GM21381 (cell line): Measurements from ENCODE around the gene CFAP45.
A peak's percentile ranks its signal among the peaks of the same experiment; 100 is the strongest.

Experiments
- ATAC-seq: cut with Tn5 transposase; IDR thresholded peaks from one replicate; pipeline ENCODE4 v1.9.1; 2021; ENCODE audit warnings: mild to moderate bottlenecking, moderate library complexity; ENCODE audit not compliant: unreplicated experiment

The CFAP45 gene

DNA sequence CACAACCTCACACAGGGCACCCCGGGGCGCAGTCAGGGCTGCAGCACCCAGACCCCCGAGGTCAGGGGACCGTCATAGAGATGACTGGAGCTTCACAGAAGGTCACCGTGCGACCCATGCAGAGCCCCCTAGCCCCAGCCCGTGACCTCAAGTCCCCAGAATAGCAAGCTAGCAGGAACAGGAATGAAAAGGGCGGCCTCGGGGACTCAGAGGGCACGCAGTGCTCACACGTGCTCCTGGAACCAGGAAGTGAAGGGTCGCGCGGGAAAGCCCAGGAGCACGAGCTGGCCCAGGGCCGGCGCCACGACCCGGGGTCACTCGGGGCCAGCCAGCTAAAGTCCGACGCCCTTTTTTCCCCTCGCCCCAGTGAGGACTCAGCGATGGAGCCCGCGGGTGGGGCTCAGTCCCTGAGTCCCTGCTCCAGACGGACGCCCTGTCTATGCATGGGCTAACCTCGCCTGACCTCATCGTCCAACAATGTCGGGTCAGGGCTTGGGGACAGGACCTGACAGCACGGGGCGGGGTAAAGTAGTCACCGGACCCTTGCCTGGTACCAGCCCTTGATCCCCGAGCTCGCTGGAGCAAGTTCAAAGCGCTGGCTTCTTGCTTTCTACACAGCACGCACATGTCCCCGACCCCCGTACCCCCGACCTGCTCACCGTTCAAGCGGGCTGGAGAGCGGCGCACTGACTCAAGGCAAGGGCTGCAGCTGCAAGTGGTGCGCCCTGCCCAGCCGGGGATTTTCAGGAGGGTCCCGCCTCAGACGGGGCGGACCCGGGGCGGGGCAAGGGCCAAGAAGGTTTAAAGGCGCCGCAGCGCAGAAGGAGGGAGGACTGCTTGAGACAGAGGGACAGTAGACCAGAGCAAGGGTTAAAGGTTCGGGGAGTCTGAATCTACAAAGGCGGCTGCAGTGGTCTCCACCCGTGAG is 25.1 kb upstream of the CFAP45 start, which contains the start of gene TAGLN2:
TSS of gene TAGLN2 (minus strand) at position 717 of the 928 bp plus-strand sequence. CDS start 4,998 bp downstream, outside the sequence.
- ATAC-seq = peak; percentile 56

- peak; percentile 15 for ATAC-seq
Measured at GRCh38 chr1:159924025-159924790, 24.2 kb upstream of the CFAP45 start.

GRCh38 chr1:159923203-159924024 is 23.4 kb upstream of the CFAP45 start:
- ATAC-seq = peak; percentile 29

DNA sequence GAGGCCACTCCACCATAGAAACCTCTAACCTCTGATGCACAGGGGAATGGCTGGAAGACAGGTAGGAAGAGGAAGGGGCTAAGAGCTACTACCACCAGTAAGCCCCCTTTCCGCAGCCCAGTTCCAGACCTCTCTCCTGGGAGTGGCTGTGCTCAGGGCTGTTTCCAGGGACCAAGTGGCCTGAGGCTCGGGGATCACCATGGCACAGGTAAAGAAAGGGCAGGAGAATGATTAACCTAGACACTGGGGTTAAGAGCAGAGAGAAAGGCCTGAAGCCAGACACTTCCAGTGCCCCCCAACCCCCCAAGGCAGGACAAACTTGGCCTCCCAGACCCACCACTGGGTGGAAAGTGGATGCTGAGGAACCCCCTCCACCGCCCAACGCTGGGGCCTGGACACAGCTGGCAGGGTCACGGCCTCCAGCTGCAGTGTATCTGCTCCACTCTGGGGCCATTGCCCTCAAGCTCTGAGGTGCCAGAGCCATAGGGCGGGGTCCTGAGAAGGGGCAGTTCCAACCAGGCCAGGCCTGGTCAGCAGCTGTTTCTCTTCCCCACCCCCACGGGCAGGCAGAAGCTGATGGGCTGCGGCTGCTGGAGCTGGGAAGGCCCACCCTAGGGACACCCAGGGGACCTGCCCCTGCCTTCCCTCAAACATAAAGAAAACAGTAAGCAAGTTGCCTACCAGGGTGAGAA is 22.7 kb upstream of the CFAP45 start:
- no peak for ATAC-seq

DNA sequence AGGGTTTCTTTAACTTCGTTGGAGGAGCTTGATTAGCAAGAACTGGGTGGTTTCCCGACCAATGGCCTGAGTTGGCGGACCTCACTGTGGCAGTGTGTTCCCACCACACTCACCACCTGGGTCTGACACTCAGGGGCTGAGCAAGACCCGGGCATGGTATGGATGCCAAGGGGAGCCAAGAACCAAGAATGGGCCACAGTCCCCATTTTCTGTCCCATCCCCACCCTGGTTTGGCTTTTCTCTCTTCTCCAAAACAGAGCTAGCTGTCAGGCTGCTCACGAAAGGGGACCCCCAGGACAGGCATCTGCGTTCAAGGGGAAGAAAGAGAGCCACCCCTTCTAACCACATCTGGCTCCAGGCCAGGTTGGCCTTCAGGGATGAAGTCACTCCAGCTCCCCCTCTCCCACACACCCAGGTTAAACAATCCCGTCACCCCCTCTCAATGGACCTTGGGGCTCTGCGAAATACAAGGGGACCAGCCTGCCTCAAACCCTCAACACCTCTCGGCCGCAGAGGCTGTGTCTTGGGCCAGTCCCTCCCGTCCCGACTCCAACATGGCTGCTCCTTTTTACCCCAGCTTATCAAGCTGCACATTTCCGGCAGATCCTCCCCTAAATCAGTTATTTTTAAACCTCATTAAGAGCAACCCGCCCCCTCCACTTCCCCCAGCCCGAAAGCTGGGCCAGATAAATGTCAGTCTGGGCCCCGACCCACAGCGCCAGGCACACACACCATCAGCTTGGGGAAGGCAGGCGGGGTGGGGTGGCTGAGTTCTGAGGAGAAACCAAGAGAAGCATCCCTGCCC is 21.9 kb upstream of the CFAP45 start:
- ATAC-seq = no peak

DNA sequence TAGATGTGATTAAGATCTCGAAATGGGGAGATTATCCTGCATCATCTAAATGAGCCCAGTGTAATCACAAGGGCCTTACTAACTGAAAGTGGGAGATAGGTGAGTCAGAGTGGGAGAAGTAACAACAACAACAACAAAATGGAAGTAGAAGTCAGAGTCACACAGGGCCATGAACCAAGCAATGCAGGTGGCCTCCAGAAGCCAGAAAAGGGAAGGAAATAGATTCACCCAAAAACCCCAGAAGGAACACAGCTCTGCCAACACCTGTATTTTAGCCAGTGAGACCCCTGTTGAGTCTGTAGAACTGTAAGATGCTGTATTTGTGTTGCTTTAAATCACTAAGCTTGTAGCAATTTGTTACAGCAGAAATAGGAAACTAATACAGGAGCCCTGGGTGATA is 21.3 kb upstream of the CFAP45 start:
- ATAC-seq = peak; percentile 18

DNA sequence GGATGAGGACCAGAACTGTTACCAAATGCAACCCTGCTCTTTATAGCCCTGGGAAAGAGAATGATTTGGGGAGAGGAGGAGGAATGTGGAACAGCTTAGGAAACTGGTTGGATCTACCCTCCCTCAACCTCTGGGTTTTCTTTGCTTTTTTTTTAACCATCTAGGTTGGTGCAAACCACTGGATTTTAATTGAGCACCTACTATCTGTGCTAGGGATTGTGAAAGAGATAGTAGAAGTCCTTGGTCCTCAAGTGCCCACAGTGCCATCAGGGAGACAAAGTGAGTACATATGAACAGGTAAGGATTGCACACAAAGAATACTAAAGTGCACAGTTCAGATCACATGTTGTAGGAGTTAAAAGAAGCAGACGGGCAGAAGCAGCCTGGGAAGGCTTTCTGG is 20.7 kb upstream of the CFAP45 start:
- no peak for ATAC-seq

GRCh38 chr1:159920202-159920601 is 20.2 kb upstream of the CFAP45 start:
- ATAC-seq = no peak

GRCh38 chr1:159919236-159919865 is 19.4 kb upstream of the CFAP45 start:
- ATAC-seq = no peak

DNA sequence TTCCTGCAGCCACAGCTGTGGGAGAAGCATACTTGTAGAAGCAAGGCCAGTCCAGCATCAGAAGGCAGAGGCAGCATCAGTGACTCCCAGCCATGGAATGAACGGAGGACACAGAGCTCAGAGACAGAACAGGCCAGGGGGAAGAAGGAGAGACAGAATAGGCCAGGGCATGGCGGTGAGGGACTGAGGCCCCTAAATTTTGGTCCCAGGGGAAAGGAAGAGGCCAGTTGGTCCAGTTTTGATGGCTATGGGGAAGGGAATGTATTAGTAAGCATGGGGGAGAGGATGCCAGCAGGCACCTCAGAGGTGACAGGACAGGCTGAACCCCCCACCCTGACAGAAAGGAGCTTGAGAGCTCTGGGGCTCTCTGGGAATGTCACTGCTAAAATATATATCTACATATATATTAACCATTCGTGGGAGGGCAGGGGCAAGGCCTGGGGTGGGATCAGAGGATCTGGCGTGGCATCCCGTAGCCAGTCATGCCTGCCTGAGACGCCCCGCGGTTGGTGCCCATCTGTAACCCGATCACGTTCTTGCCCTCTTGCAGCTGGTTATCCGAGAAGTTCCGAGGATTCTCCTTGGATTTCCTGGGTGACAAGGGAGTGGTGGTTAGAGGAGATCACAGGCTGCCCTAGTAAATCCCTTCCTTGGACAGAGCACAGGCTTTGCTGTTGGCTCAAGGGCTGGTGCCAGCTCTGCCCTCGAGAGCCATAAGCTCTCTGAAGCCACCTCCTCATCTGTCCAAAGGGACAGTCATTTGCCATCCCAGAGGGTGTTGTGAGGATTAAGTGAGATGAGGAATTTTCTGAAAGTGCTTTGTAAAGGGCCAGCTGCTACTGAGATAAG is 18.6 kb upstream of the CFAP45 start:
- no peak for ATAC-seq

- no peak for ATAC-seq
Measured at GRCh38 chr1:159917533-159918351, 17.8 kb upstream of the CFAP45 start.

- no peak for ATAC-seq
Measured at GRCh38 chr1:159916242-159917051, 16.5 kb upstream of the CFAP45 start.

DNA sequence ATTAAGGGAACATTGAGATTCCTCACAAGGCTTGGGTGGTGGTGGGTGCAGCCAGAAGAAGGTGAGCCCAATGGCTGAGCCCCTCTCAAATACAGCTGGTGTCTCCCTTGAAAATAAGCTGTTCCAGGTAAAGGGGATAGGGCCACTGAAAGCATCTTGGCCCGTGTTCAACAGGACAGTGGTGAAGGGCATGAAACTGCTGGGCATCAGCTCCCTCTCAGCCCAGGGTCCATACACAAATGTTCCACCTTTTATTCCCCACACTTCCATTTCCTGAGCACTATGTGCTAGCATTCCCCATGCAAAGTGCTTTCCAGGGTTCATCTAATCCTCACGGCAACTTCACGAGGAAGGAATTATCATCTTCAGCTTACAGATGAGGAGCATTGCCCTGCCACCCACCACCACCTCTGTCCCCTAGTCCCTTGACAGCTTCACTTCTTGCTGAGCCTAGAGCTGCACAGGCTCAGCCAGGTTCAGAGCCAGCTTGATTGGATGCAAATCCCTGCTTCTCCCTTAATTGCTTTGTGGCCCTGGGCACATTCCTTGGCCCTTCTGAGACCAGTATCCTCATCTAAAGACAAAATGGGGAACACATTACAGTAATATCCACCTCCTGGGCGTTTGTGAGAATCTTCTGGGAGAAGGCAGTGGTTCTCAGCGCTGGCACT is 15.7 kb upstream of the CFAP45 start:
- ATAC-seq = no peak

DNA sequence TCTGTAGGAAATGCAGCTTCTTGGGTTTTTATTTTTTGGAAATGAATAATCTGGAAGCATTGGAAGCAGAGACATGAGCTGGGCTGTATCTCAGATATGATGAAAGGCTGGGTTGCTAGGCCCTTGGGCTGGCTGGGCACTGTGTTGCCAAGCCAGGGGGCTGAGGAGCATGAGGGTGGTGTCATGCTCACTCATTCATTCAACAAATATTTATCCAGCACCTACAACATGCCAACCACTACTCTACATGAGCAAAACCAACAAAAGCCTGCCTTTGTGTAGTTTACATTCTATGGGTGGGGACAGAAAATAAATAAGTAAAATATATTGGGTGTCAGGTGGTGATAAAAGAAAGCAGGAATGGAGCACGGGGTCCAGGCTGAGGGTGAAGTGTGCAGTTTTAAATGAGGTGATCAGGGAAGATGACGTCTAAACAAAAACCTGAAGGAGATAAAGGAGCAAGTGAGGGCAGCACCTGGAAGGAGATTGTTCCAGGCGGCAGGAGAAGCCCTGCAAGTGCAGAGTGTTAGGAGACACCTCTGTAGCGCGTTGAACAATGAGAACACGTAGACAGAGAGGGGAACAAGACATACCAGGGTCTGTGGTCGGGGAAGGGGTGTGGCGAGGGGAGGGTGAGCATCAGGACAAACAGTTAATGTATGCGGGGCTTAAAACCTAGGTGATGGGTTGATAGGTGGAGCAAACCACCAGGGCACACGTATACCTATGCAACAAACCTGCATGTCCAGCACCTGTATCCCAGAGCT is 14.5 kb upstream of the CFAP45 start:
- ATAC-seq = no peak
